Right forelimb (tissue), 1 donor: Measurements from ENCODE around the gene RIOX2.

Experiments used
- DNase-seq: peaks from one replicate; pipeline ENCODE4 v3.0.0-alpha.2; 2018

RIOX2 gene

GRCh38 chr3:97901313-97902248, 70.7 kb downstream of the RIOX2 start:
- DNase-seq = no peak

- DNase-seq = no peak
Observed at GRCh38 chr3:97899331-97899730, 72.9 kb downstream of the RIOX2 start.

GRCh38 chr3:97896547-97896946, 75.7 kb downstream of the RIOX2 start:
- DNase-seq = no peak

GRCh38 chr3:97896129-97896528, 76.1 kb downstream of the RIOX2 start:
- no peak for DNase-seq

- DNase-seq = no peak
Observed at GRCh38 chr3:97895216-97895615, 77.0 kb downstream of the RIOX2 start.

- DNase-seq = no peak
Observed at GRCh38 chr3:97892852-97893251, 79.4 kb downstream of the RIOX2 start.
